HG03575 (cell line): ENCODE results near the gene ADAMTS7.
"Not testable (repeated sequence)": the region's sequence is repeated elsewhere in the genome, so short reads cannot be mapped to it uniquely, and the experiment has no call there.

Experiments used
- ATAC-seq: cut with Tn5 transposase; IDR thresholded peaks from one replicate; pipeline ENCODE4 v1.9.1; 2021; ENCODE audit not compliant: unreplicated experiment, insufficient number of reproducible peaks, low FRiP score; ENCODE audit errors: extremely low read depth

The ADAMTS7 gene

DNA sequence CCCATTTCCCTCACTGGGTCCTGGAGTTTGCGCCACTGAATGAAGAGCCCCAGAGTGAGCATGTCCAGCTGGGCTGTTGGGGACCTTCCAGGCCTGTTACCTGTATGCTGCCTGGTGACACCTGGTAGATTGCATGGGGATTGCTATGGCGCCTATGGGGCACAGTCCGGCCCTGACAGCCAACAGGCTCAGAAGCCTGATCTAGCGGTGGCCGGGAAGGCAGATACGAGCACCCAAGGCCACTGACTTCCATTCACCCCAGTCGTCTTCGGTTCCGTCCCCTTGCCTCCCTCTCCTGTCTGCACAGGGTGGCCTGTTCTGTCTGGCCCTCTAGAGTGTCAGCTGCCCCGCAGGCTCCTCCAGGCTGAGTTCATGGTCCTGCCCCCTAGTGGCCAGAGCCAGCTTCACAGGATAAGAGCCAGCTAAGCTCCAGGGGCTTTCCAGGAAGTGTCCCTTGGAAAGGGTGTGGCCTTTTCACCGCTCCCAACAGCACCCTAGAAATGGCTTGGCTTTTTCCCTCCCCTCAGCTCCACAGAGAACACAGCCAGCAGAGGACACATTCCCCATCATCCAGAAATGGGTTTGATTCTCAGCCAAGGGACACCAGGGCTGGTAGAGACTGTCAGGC lies 73.2 kb downstream of the ADAMTS7 start:
- not testable (repeated sequence) for ATAC-seq

GRCh38 chr15:78737187-78737820 lies 74.0 kb downstream of the ADAMTS7 start:
- ATAC-seq: no peak

GRCh38 chr15:78736286-78736685 lies 75.0 kb downstream of the ADAMTS7 start:
- not testable (repeated sequence) for ATAC-seq

- ATAC-seq: no peak
Observed at GRCh38 chr15:78734451-78735064, 76.7 kb downstream of the ADAMTS7 start.

DNA sequence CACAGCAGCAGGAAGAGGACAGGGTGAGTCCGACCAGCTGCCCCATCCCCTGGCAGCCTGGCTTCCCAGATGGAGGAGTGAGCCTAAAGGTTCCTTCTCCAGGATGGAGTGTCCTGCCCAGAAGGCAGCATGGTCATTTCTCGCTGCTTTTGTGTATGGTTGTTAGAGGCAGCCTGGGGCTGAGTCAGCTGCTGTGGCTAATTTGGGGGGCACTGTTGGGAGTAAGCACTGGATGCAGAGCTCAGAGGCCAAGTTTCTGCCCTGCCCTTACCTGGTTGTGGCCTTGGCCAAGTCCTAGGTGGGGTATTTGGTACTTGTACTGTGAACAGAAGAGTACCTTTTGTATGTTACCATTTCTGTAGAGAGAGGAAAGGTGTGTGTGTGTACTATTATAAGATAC lies 78.6 kb downstream of the ADAMTS7 start:
- ATAC-seq: no peak

DNA sequence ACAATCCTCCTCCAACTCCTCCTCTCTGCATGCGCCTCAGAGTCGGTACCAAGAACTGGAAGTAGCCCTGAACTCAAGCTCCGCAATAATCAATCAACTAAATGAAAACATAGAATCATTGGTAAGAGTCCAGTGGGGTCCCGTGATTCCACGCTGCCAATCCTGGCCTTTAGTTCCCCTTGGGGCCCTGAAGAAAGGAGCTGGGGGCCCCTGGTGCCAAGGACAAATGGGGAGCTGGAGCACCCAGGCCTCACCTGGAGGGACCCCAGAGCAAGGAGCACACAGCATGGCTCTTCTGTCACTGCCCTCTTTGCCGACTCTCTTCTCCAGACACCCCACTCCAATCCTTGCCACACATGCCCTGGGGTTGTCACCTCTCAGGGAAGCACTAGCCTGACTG lies 80.3 kb downstream of the ADAMTS7 start:
- no peak for ATAC-seq

GRCh38 chr15:78728427-78728826 lies 82.8 kb downstream of the ADAMTS7 start:
- ATAC-seq: not testable (repeated sequence)

DNA sequence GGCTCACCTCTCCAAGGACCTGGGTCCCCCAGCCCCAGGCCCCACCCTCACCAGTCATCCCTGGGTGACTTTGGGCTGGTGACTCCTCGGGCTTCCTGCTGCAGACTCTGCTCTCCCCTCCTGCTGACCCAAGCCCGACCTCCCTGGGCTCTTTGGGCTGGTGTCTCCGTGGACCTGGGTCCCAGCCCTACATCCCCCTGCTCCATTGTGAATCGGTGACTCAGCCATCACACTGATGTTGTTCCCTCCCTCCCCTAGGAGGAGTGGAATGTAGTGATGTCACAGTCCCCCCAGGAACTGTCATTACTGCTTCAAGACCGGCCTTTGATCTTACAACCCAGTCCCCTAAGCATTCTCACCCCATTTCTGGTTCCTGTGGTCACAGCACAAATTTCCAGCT lies 83.7 kb downstream of the ADAMTS7 start:
- ATAC-seq: no peak

DNA sequence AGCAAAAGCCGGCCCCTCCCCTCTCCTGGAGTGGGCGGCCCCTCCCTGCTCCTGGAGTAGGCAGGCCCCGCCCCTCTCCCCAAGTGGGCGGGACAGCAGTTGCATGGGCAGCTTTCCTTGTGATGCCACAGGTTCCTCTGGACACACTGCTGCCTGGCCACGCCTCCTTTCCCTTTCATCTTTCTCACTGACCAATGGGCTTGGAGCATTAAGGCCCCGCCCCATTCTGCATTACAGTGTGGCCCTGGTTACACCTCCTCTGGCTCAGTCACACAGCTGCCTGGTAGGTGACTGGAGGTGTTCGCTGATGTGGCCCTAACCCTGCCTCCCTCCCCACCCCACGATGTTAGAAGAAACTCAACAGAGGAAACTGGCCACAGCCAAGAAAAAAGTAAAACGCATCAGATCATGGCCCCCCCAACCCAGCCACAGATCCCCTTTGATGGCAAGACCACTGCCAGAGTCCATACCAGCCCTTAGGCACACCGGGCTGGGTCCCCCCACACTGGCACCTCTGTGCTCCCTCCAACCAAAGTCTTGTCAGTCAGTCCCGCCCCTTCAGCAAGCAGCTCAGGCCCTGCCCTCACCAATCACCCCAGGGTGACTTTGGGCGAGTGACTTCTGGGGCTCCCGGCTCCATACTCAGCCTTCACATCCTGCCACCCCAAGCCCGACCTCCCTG lies 84.3 kb downstream of the ADAMTS7 start:
- no peak for ATAC-seq

GRCh38 chr15:78719819-78720450 lies 91.3 kb downstream of the ADAMTS7 start:
- ATAC-seq: not testable (repeated sequence)

DNA sequence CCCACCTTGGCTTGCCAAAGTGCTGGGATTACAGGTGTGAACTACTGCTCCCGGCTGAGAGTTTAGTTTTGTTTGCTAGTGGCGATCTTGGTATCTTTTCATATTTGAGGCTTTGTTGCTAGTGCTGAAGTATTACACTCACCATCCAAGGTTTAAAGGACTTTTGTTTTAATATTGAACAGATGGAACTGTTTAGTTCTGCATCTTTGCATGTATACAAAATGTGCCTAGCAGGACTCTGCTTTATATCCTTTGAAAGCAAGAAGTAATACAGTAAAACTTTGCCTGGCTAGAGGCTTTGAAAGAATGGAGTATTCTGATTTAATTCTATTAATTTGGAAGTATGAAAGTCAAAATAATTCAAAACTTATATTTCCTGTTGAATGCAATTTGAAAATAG lies 92.4 kb downstream of the ADAMTS7 start:
- no peak for ATAC-seq

GRCh38 chr15:78717956-78718656 lies 93.2 kb downstream of the ADAMTS7 start:
- ATAC-seq: no peak

DNA sequence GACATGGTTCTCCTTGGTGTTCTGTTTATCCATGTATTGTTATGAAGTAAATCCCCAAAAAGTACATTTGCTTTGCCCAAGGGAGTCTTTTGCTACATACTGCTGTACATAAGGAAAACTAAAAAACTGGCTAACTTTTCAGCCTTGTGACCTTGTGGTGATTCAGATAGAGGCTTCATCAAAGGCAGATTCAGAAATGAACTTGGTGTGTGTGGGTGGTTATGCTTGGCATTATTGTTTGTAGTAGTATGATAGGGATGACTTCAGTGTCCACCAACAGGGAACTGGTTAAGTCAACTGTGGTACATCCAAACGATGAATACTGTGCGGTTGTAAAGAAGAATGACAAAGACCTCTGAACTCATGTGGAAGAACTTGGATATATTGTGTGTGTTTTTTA lies 94.6 kb downstream of the ADAMTS7 start:
- ATAC-seq: no peak

- ATAC-seq: no peak
Observed at GRCh38 chr15:78715930-78716329, 95.3 kb downstream of the ADAMTS7 start.

GRCh38 chr15:78715434-78715833 lies 95.8 kb downstream of the ADAMTS7 start:
- ATAC-seq: no peak

GRCh38 chr15:78714890-78715289 lies 96.4 kb downstream of the ADAMTS7 start:
- ATAC-seq: no peak

- no peak for ATAC-seq
Observed at GRCh38 chr15:78712797-78713515, 98.3 kb downstream of the ADAMTS7 start.

DNA sequence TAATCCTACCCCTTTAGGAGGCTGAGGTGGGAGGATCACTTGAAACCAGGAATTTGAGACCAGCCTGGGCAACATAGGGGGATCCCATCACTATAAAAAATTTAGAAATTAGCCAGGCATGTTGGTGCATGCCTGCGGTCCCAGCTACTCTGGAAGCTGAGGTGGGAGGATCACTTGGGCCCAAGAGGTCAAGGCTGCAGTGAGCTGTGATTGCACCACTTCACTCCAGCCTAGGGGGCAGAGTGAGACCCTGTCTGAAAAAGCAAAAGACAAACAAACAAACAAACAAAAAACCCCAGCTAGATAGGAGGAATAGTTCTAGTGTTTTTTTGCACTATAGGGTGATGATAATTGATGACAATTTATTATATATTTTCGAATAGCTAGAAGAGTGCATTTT lies 99.6 kb downstream of the ADAMTS7 start:
- ATAC-seq: no peak
